ENCODE data around the gene DKC1. TPM values are rescaled to one million over a fixed set of nuclear protein-coding genes. Genes with fewer than 3 reads are reported as not detected.

The DKC1 gene
- total and polyA plus RNA-seq, 2 donors (not counting 3 experiments of a cell fraction or from before 2014, with no cell fraction given): 28.6 to 69.1 TPM

DNA sequence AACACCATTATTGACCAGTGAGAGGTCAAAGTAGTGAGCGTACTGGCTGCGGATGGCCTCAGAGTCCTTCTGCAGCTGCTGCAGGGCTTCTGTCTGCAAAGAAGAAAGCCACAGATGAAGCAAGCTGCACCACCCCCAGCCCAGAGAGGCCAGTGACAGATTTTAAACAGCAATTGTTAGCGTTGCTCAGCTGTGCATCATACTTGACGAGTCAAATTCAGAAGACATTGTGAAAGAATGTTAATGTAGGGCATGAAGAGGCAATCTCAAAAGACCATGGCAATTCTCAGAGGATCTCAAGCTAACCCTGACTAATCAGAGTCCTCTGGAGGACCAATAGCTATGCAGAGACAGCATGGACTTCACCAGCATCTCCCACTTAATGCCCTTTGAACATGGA is 16.6 kb downstream of the DKC1 start:
- no peaks in the 10 kb centered on the region for H3K9me1 ChIP-seq (replicated peaks; ENCODE audit: control insufficient read depth, extremely low read depth, insufficient read depth, low read length)
- no peak for FAIRE-seq
- no peak for TF ChIP-seq GATA2 (IDR thresholded peaks at IDR 0.05; ENCODE audit: insufficient read depth, insufficient read length, low read depth, low read length)
- TF ChIP-seq EZH2 (IDR thresholded peaks at IDR 0.05; ENCODE audit: borderline replicate concordance, low read depth, low read length, severe bottlenecking): no peak
- no peak for TF ChIP-seq FOS (IDR thresholded peaks at IDR 0.05; ENCODE audit: borderline replicate concordance, insufficient read depth, low read length)
- no peak for TF ChIP-seq POLR2AphosphoS5 (IDR thresholded peaks at IDR 0.05; ENCODE audit: insufficient read depth, low read depth, low read length)
- TF ChIP-seq, protein P1, sequence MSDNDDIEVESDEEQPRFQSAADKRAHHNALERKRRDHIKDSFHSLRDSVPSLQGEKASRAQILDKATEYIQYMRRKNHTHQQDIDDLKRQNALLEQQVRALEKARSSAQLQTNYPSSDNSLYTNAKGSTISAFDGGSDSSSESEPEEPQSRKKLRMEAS (IDR thresholded peaks at IDR 0.05; ENCODE audit: insufficient read depth, insufficient read length): no peak
- TF ChIP-seq MYC (IDR thresholded peaks at IDR 0.05; ENCODE audit: low read depth, low read length): no peak
- no peak for TF ChIP-seq POLR2A (IDR thresholded peaks at IDR 0.05; ENCODE audit: low read depth, low read length)
- intact Hi-C loops (cut with micrococcal nuclease) (no loop called here), dilution Hi-C loops (cut with MboI; ENCODE audit: extremely low pct_ligation_motif_present, low sequenced_read_pairs) (no loop called here)
- no peak for DNase-seq (ENCODE audit: low read depth, low spot score)
- H3K9me3 ChIP-seq (replicated peaks; ENCODE audit: control insufficient read depth, insufficient read depth, low read length): no peaks in the 10 kb centered on the region
- no peak overlapping the region for H3K4me2 ChIP-seq (ENCODE audit: insufficient read depth, low read length)
- no peak overlapping the region for H3K4me3 ChIP-seq (replicated peaks in 1 of 3; ENCODE audit: insufficient read depth in 1 of 3, low read depth in 1 of 3, low read length in 3 of 3)
- H3K79me2 ChIP-seq (ENCODE audit: control insufficient read depth, insufficient read depth, low read length): no peaks in the 10 kb centered on the region
- no TSS peak for BruUV-seq (replicated peaks)
- no peak overlapping the region for H3K27ac ChIP-seq (ENCODE audit: insufficient read depth, low read depth, low read length)
- no peak overlapping the region for H3K9ac ChIP-seq (replicated peaks; ENCODE audit: extremely low read depth, insufficient read depth, low read length)
- CTCF ChIA-PET: no interaction called here
- no peaks in the 10 kb centered on the region for H4K20me1 ChIP-seq (replicated peaks; ENCODE audit: control insufficient read depth, extremely low read depth, insufficient read depth, low read length)
- no peak overlapping the region for H2AFZ ChIP-seq (ENCODE audit: low read depth, low read length)
- no peaks in the 10 kb centered on the region for H3K4me1 ChIP-seq (ENCODE audit: control insufficient read depth, extremely low read depth, insufficient read depth, low read length)
- H3K27me3 ChIP-seq (ENCODE audit: control insufficient read depth in 2 of 2, insufficient read depth in 2 of 2, low read length in 2 of 2): no peaks in the 10 kb centered on the region
- POLR2A ChIA-PET: no interaction called here
- H3K36me3 ChIP-seq (ENCODE audit: control insufficient read depth in 2 of 2, extremely low read depth in 1 of 2, insufficient read depth in 2 of 2, low read length in 2 of 2): peaks cover 16 to 29% of the 10 kb centered on the region in 2 experiments

DNA sequence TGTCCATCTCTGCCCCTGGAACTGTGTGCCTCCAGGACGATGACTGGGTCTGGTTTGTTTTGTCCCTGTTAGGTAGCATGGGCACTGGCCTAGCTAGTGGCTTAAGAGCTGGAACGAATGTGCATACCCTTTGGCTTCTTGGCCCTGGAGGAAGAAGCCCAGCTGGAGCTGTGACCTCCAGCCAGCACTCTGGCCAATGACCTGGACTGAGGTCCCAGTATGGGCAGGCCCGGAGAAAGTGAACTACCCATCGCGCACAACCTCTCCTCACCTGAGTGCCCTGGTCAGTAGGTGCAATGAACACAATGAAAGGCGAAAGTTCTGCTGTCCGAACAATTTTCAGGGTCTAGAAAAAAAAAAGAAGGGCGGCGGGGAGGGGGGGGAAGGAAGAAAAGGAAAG is 18.3 kb downstream of the DKC1 start:
- Histone ChIP-seq H3K4me3 (replicated peaks in 1 of 3; ENCODE audit: insufficient read depth in 1 of 3, low read depth in 1 of 3, low read length in 3 of 3) (no peak overlapping the region), H3K27ac (ENCODE audit: insufficient read depth, low read depth, low read length) (no peak overlapping the region), H3K4me2 (ENCODE audit: insufficient read depth, low read length) (no peak overlapping the region), H3K9me3 (replicated peaks; ENCODE audit: control insufficient read depth, insufficient read depth, low read length) (no peaks in the 10 kb centered on the region), H3K27me3 (ENCODE audit: control insufficient read depth in 2 of 2, insufficient read depth in 2 of 2, low read length in 2 of 2) (no peaks in the 10 kb centered on the region), H3K4me1 (ENCODE audit: control insufficient read depth, extremely low read depth, insufficient read depth, low read length) (no peaks in the 10 kb centered on the region), H3K36me3 (ENCODE audit: control insufficient read depth in 2 of 2, extremely low read depth in 1 of 2, insufficient read depth in 2 of 2, low read length in 2 of 2) (peaks cover 8 to 15% of the 10 kb centered on the region in 2 experiments), H3K79me2 (ENCODE audit: control insufficient read depth, insufficient read depth, low read length) (no peaks in the 10 kb centered on the region), H4K20me1 (replicated peaks; ENCODE audit: control insufficient read depth, extremely low read depth, insufficient read depth, low read length) (no peaks in the 10 kb centered on the region), H3K9me1 (replicated peaks; ENCODE audit: control insufficient read depth, extremely low read depth, insufficient read depth, low read length) (no peaks in the 10 kb centered on the region), H2AFZ (ENCODE audit: low read depth, low read length) (no peak overlapping the region), H3K9ac (replicated peaks; ENCODE audit: extremely low read depth, insufficient read depth, low read length) (no peak overlapping the region)
- BruUV-seq (replicated peaks): no TSS peak
- no peak for TF ChIP-seq FOS (IDR thresholded peaks at IDR 0.05; ENCODE audit: borderline replicate concordance, insufficient read depth, low read length)
- TF ChIP-seq POLR2A (IDR thresholded peaks at IDR 0.05; ENCODE audit: low read depth, low read length): no peak
- TF ChIP-seq, protein P2, sequence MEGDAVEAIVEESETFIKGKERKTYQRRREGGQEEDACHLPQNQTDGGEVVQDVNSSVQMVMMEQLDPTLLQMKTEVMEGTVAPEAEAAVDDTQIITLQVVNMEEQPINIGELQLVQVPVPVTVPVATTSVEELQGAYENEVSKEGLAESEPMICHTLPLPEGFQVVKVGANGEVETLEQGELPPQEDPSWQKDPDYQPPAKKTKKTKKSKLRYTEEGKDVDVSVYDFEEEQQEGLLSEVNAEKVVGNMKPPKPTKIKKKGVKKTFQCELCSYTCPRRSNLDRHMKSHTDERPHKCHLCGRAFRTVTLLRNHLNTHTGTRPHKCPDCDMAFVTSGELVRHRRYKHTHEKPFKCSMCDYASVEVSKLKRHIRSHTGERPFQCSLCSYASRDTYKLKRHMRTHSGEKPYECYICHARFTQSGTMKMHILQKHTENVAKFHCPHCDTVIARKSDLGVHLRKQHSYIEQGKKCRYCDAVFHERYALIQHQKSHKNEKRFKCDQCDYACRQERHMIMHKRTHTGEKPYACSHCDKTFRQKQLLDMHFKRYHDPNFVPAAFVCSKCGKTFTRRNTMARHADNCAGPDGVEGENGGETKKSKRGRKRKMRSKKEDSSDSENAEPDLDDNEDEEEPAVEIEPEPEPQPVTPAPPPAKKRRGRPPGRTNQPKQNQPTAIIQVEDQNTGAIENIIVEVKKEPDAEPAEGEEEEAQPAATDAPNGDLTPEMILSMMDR (IDR thresholded peaks at IDR 0.05; ENCODE audit: extremely low read depth in 1 of 2, insufficient read depth in 1 of 2, low read depth in 1 of 2, low read length in 2 of 2): no peak
- TF ChIP-seq MYC (IDR thresholded peaks at IDR 0.05; ENCODE audit: low read depth, low read length): no peak
- no peak for TF ChIP-seq EZH2 (IDR thresholded peaks at IDR 0.05; ENCODE audit: borderline replicate concordance, low read depth, low read length, severe bottlenecking)
- TF ChIP-seq, protein P1 (IDR thresholded peaks at IDR 0.05; ENCODE audit: insufficient read depth, insufficient read length): no peak
- no peak for TF ChIP-seq POLR2AphosphoS5 (IDR thresholded peaks at IDR 0.05; ENCODE audit: insufficient read depth, low read depth, low read length)
- no peak for TF ChIP-seq GATA2 (IDR thresholded peaks at IDR 0.05; ENCODE audit: insufficient read depth, insufficient read length, low read depth, low read length)
- no peak for TF ChIP-seq JUN (IDR thresholded peaks at IDR 0.05; ENCODE audit: borderline replicate concordance, insufficient read depth, insufficient read length, low read depth)
- no peak for FAIRE-seq
- intact Hi-C loops (cut with micrococcal nuclease): no loop called here
- POLR2A ChIA-PET: no interaction called here
- DNase-seq (ENCODE audit: low read depth, low spot score): no peak
- CTCF ChIA-PET: interaction anchor here (0.7 to 1.1 kb wide), 2 partner anchors 18 to 32 kb away, joined by 3 to 4 read pairs; partner anchors contain the start of gene DKC1
- dilution Hi-C loops (cut with MboI; ENCODE audit: extremely low pct_ligation_motif_present, low sequenced_read_pairs): no loop called here

All from endothelial cell of umbilical vein (primary cell).